NCI-H2107 treated with DMSO at 0.1 percent for 48 hours (cell line): Measurements from ENCODE around the gene ZBTB16.
A peak's percentile ranks its signal among the peaks of the same experiment; 100 is the strongest.

ENCODE experiments used
- DNase-seq: peaks from one replicate; lab custom pipeline; 2025; ENCODE audit not compliant: unreplicated experiment; lab: John Stamatoyannopoulos, UW

Gene ZBTB16

GRCh38 chr11:114059278-114059983 lies at the start of gene ZBTB16:
Gene ZBTB16 (plus strand): TSS chr11:114059711. CDS start chr11:114063301, 3,590 bp downstream.
- DNase-seq = no peak

GRCh38 chr11:114010931-114011330 lies 48.6 kb upstream of the ZBTB16 start:
- DNase-seq = no peak

- no peak for DNase-seq
Observed at GRCh38 chr11:114011443-114011842, 48.1 kb upstream of the ZBTB16 start.

- DNase-seq = no peak
Observed at GRCh38 chr11:114015117-114015516, 44.4 kb upstream of the ZBTB16 start.

- no peak for DNase-seq
Observed at GRCh38 chr11:114016986-114017385, 42.5 kb upstream of the ZBTB16 start.

GRCh38 chr11:114017723-114018122 lies 41.8 kb upstream of the ZBTB16 start:
- no peak for DNase-seq

GRCh38 chr11:114019046-114019445 lies 40.5 kb upstream of the ZBTB16 start:
- no peak for DNase-seq

- no peak for DNase-seq
Observed at GRCh38 chr11:114019574-114019973, 39.9 kb upstream of the ZBTB16 start.

- no peak for DNase-seq
Observed at GRCh38 chr11:114025329-114025907, 34.1 kb upstream of the ZBTB16 start.

- DNase-seq = peak; percentile 11
Observed at GRCh38 chr11:114026355-114026754, 33.2 kb upstream of the ZBTB16 start.

GRCh38 chr11:114027391-114027790 lies 32.1 kb upstream of the ZBTB16 start:
- no peak for DNase-seq

GRCh38 chr11:114027926-114028325 lies 31.6 kb upstream of the ZBTB16 start:
- DNase-seq = no peak

- no peak for DNase-seq
Observed at GRCh38 chr11:114031246-114031966, 28.1 kb upstream of the ZBTB16 start.

- DNase-seq = no peak
Observed at GRCh38 chr11:114031967-114032320, 27.6 kb upstream of the ZBTB16 start.

- no peak for DNase-seq
Observed at GRCh38 chr11:114033066-114033465, 26.4 kb upstream of the ZBTB16 start.

- DNase-seq = no peak
Observed at GRCh38 chr11:114033572-114033971, 25.9 kb upstream of the ZBTB16 start.

- DNase-seq = no peak
Observed at GRCh38 chr11:114034956-114035355, 24.6 kb upstream of the ZBTB16 start.

- peak; percentile 6 for DNase-seq
Observed at GRCh38 chr11:114036147-114036811, 23.2 kb upstream of the ZBTB16 start.

GRCh38 chr11:114036958-114037357 lies 22.6 kb upstream of the ZBTB16 start:
- no peak for DNase-seq

GRCh38 chr11:114039551-114039950 lies 20.0 kb upstream of the ZBTB16 start:
- no peak for DNase-seq

GRCh38 chr11:114040706-114041211 lies 18.8 kb upstream of the ZBTB16 start:
- DNase-seq = no peak
